Hippocampal formation (tissue), 2 donors: ENCODE data around the gene NUDT22.

Experiments
- DNase-seq, 2 donors: peaks; one replicate each; lab custom pipeline; 2025; lab: John Stamatoyannopoulos, UW

Gene NUDT22

GRCh38 chr11:64269540-64270220 lies 43.6 kb downstream of the NUDT22 start:
- peak; percentile 99 to 100 for DNase-seq

- DNase-seq, result no peak
Observed at GRCh38 chr11:64275031-64275800, 49.1 kb downstream of the NUDT22 start.

- no peak for DNase-seq
Observed at GRCh38 chr11:64275841-64276240, 49.8 kb downstream of the NUDT22 start.

- no peak for DNase-seq
Observed at GRCh38 chr11:64276653-64277431, 50.8 kb downstream of the NUDT22 start.

- DNase-seq, result no peak
Observed at GRCh38 chr11:64278576-64279190, 52.6 kb downstream of the NUDT22 start.
